Neural cell (in vitro differentiated cells): Measurements from ENCODE around the gene ODAD4. TPM values are rescaled to one million over a fixed set of nuclear protein-coding genes. Genes with fewer than 3 reads are reported as not detected.

Experiments
- H2AFZ ChIP-seq: fragments of 200-600, 300-800 bp; sonication (generic), shearing (Covaris generic); 2 replicates; pipeline ENCODE4 v1.6.0; 2014; ENCODE audit warnings: low read depth, mild to moderate bottlenecking, antibody characterized with exemption, low read length, moderate library complexity
- H3F3A ChIP-seq: fragments of 200-600 bp; shearing (Covaris generic); 2 replicates; pipeline ENCODE4 v1.6.1; 2016; ENCODE audit warnings: mild to moderate bottlenecking, moderate library complexity, mixed read lengths, antibody characterized with exemption, low read length; ENCODE audit not compliant: insufficient read depth, poor library complexity, severe bottlenecking
- H3K27ac ChIP-seq: fragments of 200-600, 300-800 bp; sonication (generic), shearing (Covaris generic); 2 replicates; pipeline ENCODE4 v1.5.1; 2014; ENCODE audit warnings: mild to moderate bottlenecking, low read length, moderate library complexity
- H3K27me3 ChIP-seq: fragments of 300-800, 200-600 bp; sonication (generic), shearing (Covaris generic); 2 replicates; pipeline ENCODE4 v1.6.0; 2014; ENCODE audit warnings: mild to moderate bottlenecking, low read depth, low read length, moderate library complexity; ENCODE audit not compliant: insufficient read depth
- H3K36me3 ChIP-seq: fragments of 300-800, 200-600 bp; sonication (generic), shearing (Covaris generic); 2 replicates; pipeline ENCODE4 v1.5.1; 2014; ENCODE audit warnings: mild to moderate bottlenecking, antibody characterized with exemption, low read length, moderate library complexity; ENCODE audit not compliant: insufficient read depth
- H3K4me2 ChIP-seq: fragments of 300-800, 200-600 bp; sonication (generic), shearing (Covaris generic); 2 replicates; pipeline ENCODE4 v1.6.0; 2014; ENCODE audit warnings: mild to moderate bottlenecking, low read length
- H3K4me3 ChIP-seq: fragments of 300-800, 200-600 bp; sonication (generic), shearing (Covaris generic); 2 replicates; pipeline ENCODE4 v1.5.1; 2014; ENCODE audit warnings: mild to moderate bottlenecking, low read length, moderate library complexity
- H3K79me2 ChIP-seq: fragments of 200-600 bp; shearing (Covaris generic); replicated peaks from 2 replicates; pipeline ENCODE4 v1.6.0; 2014; ENCODE audit warnings: mild to moderate bottlenecking, low read length, moderate library complexity; ENCODE audit not compliant: insufficient read depth
- H3K9ac ChIP-seq: fragments of 300-800, 200-600 bp; sonication (generic), shearing (Covaris generic); 2 replicates; pipeline ENCODE4 v1.6.1; 2016; ENCODE audit warnings: mild to moderate bottlenecking, low read length, mixed read lengths
- H3K9me2 ChIP-seq: fragments of 200-600 bp; shearing (Covaris generic); 2 replicates; pipeline ENCODE4 v1.6.1; 2016; ENCODE audit warnings: mild to moderate bottlenecking, low read length, mixed read lengths; ENCODE audit not compliant: insufficient read depth
- H3K9me3 ChIP-seq: fragments of 200-600, 300-800 bp; sonication (generic), shearing (Covaris generic); 2 replicates; pipeline ENCODE4 v1.6.1; 2016; ENCODE audit warnings: mild to moderate bottlenecking, mixed run types, low read length, moderate library complexity, mixed read lengths
- H4K20me1 ChIP-seq: fragments of 200-600 bp; shearing (Covaris generic); 2 replicates; pipeline ENCODE4 v1.6.1; 2016; ENCODE audit warnings: mild to moderate bottlenecking, mixed run types; ENCODE audit not compliant: insufficient read depth
- EP300 ChIP-seq: fragments of 450-650 bp; conservative IDR thresholded peaks from 2 replicates; pipeline ENCODE4 v1.6.1; 2014; ENCODE audit warnings: antibody characterized with exemption, mild to moderate bottlenecking, moderate library complexity; ENCODE audit not compliant: poor library complexity, severe bottlenecking
- EZH2 ChIP-seq: fragments of 200-600, 300-800 bp; shearing (Covaris generic), sonication (generic); IDR thresholded peaks from 2 replicates; pipeline ENCODE4 v1.6.1; 2014; ENCODE audit warnings: antibody characterized with exemption, low read length, borderline replicate concordance, mild to moderate bottlenecking; ENCODE audit not compliant: insufficient read depth, poor library complexity, severe bottlenecking
- MXI1 ChIP-seq: fragments of 450-650 bp; conservative IDR thresholded peaks from 2 replicates; pipeline ENCODE4 v1.6.1; 2014; ENCODE audit warnings: antibody characterized with exemption, mild to moderate bottlenecking; ENCODE audit not compliant: poor library complexity, severe bottlenecking
- POLR2AphosphoS5 ChIP-seq: IDR thresholded peaks from 2 replicates; pipeline ENCODE4 v1.6.1; 2012
- RAD21 ChIP-seq: fragments of 450-650 bp; conservative IDR thresholded peaks from 2 replicates; pipeline ENCODE4 v1.6.1; 2014; ENCODE audit warnings: antibody characterized with exemption, mild to moderate bottlenecking, moderate library complexity
- REST ChIP-seq: IDR thresholded peaks from 2 replicates; pipeline ENCODE4 v1.6.1; 2012; ENCODE audit warnings: borderline replicate concordance
- SMC3 ChIP-seq: fragments of 450-650 bp; conservative IDR thresholded peaks from 2 replicates; pipeline ENCODE4 v1.6.1; 2014; ENCODE audit warnings: antibody characterized with exemption, mild to moderate bottlenecking, moderate library complexity; ENCODE audit not compliant: poor library complexity
- TAF1 ChIP-seq: IDR thresholded peaks from 2 replicates; pipeline ENCODE4 v1.6.1; 2012; ENCODE audit warnings: low read depth
- polyA plus RNA-seq: library from polyadenylated mRNA; depleted of rRNA; stranded (reverse); fragments of >200 nt; gene quantifications from 2 replicates; pipeline ENCODE4 v1.2.3, GENCODE V29; 2014
- TF ChIP-seq, protein P1 (sequence below): fragments of 450-650 bp; IDR thresholded peaks from 2 replicates; pipeline ENCODE4 v1.5.1; 2014; ENCODE audit warnings: antibody characterized with exemption, mild to moderate bottlenecking, moderate library complexity; ENCODE audit not compliant: poor library complexity, severe bottlenecking

ODAD4 gene
- polyA plus RNA-seq, 1 donor from 2014 or later: 5.7 TPM

GRCh38 chr17:41943492-41943891 lies 13.1 kb downstream of the ODAD4 start:
- Histone ChIP-seq H3K36me3 (no peaks in the 10 kb centered on the region), H3K4me3 (no peak overlapping the region), H3F3A (no peaks in the 10 kb centered on the region), H4K20me1 (no peaks in the 10 kb centered on the region), H3K27me3 (no peaks in the 10 kb centered on the region), H2AFZ (no peak overlapping the region), H3K27ac (no peak overlapping the region), H3K9me2 (no peaks in the 10 kb centered on the region), H3K79me2 (no peaks in the 10 kb centered on the region), H3K4me2 (no peak overlapping the region), H3K9ac (no peak overlapping the region), H3K9me3 (no peaks in the 10 kb centered on the region)
- no peak for TF ChIP-seq POLR2AphosphoS5
- no peak for TF ChIP-seq MXI1
- TF ChIP-seq, protein P1, sequence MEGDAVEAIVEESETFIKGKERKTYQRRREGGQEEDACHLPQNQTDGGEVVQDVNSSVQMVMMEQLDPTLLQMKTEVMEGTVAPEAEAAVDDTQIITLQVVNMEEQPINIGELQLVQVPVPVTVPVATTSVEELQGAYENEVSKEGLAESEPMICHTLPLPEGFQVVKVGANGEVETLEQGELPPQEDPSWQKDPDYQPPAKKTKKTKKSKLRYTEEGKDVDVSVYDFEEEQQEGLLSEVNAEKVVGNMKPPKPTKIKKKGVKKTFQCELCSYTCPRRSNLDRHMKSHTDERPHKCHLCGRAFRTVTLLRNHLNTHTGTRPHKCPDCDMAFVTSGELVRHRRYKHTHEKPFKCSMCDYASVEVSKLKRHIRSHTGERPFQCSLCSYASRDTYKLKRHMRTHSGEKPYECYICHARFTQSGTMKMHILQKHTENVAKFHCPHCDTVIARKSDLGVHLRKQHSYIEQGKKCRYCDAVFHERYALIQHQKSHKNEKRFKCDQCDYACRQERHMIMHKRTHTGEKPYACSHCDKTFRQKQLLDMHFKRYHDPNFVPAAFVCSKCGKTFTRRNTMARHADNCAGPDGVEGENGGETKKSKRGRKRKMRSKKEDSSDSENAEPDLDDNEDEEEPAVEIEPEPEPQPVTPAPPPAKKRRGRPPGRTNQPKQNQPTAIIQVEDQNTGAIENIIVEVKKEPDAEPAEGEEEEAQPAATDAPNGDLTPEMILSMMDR: no peak

DNA sequence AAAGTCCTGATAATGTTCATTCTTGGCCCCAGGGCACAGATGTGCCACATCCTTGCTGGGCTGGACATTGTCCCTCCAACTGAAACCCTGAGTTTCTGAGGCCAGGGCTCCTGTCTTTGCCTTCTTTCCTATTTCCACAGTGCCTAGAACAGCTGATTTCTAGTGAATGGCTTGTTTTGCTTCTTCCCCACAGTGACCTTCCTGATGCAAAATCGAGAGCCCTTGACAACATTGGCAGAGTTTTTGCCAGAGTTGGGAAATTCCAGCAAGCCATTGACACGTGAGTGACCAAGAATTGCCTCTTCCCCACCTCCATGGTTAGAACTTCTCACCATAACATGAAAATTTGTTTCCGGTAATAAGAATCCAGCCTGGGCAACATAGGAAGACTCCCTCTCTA lies 14.5 kb downstream of the ODAD4 start:
- Histone ChIP-seq H3K4me3 (no peak overlapping the region), H3K27ac (no peak overlapping the region), H4K20me1 (no peaks in the 10 kb centered on the region), H3K79me2 (no peaks in the 10 kb centered on the region), H3K9ac (no peak overlapping the region), H3K9me3 (no peaks in the 10 kb centered on the region), H3F3A (no peaks in the 10 kb centered on the region), H3K27me3 (no peaks in the 10 kb centered on the region), H2AFZ (no peak overlapping the region), H3K36me3 (no peaks in the 10 kb centered on the region), H3K9me2 (no peaks in the 10 kb centered on the region), H3K4me2 (no peak overlapping the region)
- TF ChIP-seq MXI1: no peak
- TF ChIP-seq EP300: no peak
- TF ChIP-seq RAD21: no peak
- TF ChIP-seq, protein P1: no peak
- TF ChIP-seq REST: no peak
- no peak for TF ChIP-seq EZH2
- TF ChIP-seq SMC3: no peak
- no peak for TF ChIP-seq TAF1
- no peak for TF ChIP-seq POLR2AphosphoS5
